ENCODE data around the gene SPTBN4. TPM values are rescaled to one million over a fixed set of nuclear protein-coding genes. Genes with fewer than 3 reads are reported as not detected.
A peak's percentile ranks its signal among the peaks of the same experiment; 100 is the strongest.

Gene SPTBN4
- 1.7 TPM for total RNA-seq
- 3.8 TPM for polyA plus RNA-seq

DNA sequence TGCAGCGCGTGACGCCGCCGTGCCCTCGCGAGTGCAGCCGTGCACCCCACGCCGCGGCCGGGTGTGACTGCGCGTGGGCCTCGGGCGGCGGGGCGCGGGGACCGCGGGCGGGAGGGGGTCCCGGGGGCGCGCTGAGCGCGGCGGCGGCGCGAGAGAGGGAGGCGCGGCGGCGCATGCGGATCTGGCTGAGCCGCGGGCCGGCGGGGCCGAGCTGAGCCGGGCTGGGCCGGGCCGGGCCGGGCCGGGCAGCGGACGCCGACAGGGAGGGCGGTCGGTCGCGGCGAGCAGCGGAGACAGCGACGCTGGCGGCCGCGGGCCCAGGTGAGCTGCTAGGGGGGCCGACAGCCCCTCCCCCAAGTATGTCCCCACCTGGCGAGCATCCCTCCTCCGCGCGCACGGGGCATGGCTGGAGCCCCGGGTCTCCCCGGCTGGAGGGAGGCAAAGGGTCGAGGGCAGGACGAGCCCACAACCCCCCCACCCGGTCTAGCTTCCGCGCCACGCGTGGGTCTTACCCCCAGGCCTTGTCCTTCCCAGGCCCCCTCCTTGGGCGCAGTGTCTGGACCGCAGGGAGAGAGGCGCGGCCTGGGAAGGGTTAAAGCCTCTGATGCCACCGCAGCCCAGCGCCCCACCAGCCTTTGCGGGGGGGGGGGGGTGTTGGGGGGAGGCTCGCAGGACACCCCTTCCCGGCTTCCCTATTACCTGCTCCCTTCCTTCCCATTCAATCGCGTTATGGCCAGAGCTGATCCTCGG, at the start of gene SPTBN4:
Gene SPTBN4 (plus strand): TSS at position 17 of the 750 bp plus-strand sequence. CDS start 5,621 bp downstream, outside the sequence.
- no peaks in the 10 kb centered on the region for H3K36me3 ChIP-seq (ENCODE audit: insufficient read depth)
- H3K4me1 ChIP-seq (ENCODE audit: insufficient read depth): peaks cover 2% of the 10 kb centered on the region
- no peak within 1 kb of the TSS for H3K27ac ChIP-seq (ENCODE audit: low read depth)
- peak within 1 kb of the TSS; percentile 61 for H3K4me3 ChIP-seq (ENCODE audit: low read depth, low read length)
- WGBS: 5% methylated on average over 86 of the region's 87 CpGs
- no peak for DNase-seq (ENCODE audit: extremely low spot score)

DNA sequence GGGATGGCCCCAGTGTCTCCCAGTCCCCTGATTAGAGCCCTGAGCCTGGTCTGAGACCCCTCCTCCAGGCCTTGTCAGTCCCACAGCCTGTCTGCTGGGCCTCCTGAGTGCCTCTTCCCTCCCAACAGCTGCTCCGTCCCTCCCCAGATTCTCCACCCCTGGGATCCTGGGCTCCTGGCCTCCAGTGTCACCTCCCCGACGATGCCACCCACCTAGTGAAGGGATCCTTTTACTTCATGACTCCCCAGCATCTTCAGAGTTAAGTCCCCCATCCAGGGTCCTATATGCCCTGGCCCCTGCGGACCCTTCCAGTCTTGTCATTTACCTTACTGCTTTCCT, 49.2 kb upstream of the SPTBN4 start:
- no peak overlapping the region for H3K4me3 ChIP-seq (ENCODE audit: low read depth, low read length)
- peak overlapping the region; percentile 91 for H3K27ac ChIP-seq (ENCODE audit: low read depth)
- no peaks in the 10 kb centered on the region for H3K4me1 ChIP-seq (ENCODE audit: insufficient read depth)
- DNase-seq (ENCODE audit: extremely low spot score): no peak
- no peaks in the 10 kb centered on the region for H3K36me3 ChIP-seq (ENCODE audit: insufficient read depth)
- WGBS: 63% methylated on average over 4 of the region's 4 CpGs

DNA sequence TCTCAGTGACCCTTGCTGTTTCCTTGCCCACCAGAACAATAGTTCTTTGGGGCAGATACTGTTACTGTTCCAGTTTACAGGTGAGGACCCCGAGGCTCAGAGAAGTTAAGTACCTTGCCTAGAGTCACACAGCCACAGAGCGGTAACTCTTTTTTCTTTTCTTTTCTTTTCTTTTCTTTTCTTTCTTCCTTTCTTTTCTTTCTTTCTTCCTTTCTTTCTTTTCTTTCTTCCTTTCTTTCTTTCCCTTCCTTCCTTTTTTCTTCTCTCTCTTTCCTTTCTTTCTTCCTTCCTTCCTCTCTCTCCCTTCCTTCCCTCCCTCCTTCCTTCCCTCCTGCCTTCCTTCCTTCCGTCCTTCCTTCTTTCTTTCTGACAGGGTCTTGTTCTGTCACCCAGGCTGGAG, 48.8 kb upstream of the SPTBN4 start:
- H3K4me3 ChIP-seq (ENCODE audit: low read depth, low read length): no peak overlapping the region
- no peaks in the 10 kb centered on the region for H3K36me3 ChIP-seq (ENCODE audit: insufficient read depth)
- H3K4me1 ChIP-seq (ENCODE audit: insufficient read depth): no peaks in the 10 kb centered on the region
- 95% methylated on average over 3 of the region's 3 CpGs for WGBS
- no peak for DNase-seq (ENCODE audit: extremely low spot score)
- H3K27ac ChIP-seq (ENCODE audit: low read depth): no peak overlapping the region

DNA sequence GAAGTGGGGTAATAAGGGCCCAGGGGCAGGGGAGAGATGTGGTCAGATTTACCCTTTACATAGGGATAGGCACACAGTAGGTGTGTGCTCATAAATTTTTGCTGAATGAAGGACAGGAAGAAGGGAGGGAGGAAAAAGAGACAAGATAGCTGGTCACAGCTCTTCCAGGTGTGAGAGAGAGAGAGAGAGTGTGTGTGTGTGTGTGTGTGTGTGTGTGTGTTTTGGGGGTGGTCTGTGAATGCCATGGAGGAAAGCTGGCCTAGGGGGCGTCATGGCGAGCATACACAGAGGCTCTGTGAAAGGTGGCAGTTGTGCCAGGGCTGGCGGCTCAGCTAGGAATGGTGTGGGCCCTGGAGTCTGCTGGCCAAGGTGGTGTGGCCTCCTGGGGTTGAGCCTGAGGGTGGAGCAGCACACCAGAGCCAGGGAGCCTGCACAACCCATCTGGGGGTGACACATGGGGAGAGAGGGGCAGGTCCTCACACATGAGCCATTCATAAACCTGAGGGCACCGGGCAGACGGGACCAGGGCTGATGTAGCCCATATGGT, 47.7 kb upstream of the SPTBN4 start:
- Histone ChIP-seq H3K36me3 (ENCODE audit: insufficient read depth) (no peaks in the 10 kb centered on the region), H3K4me3 (ENCODE audit: low read depth, low read length) (no peak overlapping the region), H3K4me1 (ENCODE audit: insufficient read depth) (no peaks in the 10 kb centered on the region), H3K27ac (ENCODE audit: low read depth) (no peak overlapping the region)
- 71% methylated on average over 5 of the region's 5 CpGs for WGBS
- DNase-seq (ENCODE audit: extremely low spot score): no peak

DNA sequence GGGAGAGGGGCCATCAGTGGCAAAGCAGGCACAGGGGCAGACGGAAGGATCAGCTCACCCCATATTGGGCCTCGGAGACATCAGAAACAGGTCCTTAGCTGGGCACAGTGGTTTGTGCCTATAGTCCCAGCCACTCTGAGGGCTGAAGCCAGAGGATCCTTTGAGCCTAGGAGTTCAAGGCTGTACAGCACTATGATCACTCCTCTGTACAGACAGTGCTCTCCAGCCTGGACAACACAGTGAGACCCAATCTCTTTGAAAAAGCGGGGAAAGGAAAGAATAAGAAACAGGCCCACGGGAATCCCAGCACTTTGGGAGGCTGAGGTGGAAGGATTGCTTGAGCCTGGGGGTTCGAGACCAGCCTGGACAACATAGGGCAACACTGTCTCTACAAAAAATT, 47.0 kb upstream of the SPTBN4 start:
- Histone ChIP-seq H3K4me3 (ENCODE audit: low read depth, low read length) (no peak overlapping the region), H3K27ac (ENCODE audit: low read depth) (no peak overlapping the region), H3K36me3 (ENCODE audit: insufficient read depth) (no peaks in the 10 kb centered on the region), H3K4me1 (ENCODE audit: insufficient read depth) (no peaks in the 10 kb centered on the region)
- WGBS: 82% methylated on average over 5 of the region's 5 CpGs
- DNase-seq (ENCODE audit: extremely low spot score): no peak

DNA sequence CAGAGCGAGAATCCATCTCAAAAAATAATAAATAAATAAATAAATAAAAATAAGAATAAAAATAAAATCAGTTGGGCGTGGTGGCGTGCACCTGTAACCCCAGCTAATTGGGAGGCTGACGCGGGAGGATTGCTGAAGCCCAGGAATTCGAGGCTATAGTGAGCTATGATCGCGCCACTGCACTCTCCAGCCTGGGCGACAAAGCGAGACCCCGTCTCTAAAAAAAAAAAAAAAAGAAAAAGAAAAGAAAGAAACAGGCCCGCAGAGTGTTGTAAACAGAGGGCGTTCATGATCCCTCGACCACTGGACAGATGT, 46.4 kb upstream of the SPTBN4 start:
- H3K4me3 ChIP-seq (ENCODE audit: low read depth, low read length): peak overlapping the region; percentile 54
- WGBS: 53% methylated on average over 14 of the region's 14 CpGs

DNA sequence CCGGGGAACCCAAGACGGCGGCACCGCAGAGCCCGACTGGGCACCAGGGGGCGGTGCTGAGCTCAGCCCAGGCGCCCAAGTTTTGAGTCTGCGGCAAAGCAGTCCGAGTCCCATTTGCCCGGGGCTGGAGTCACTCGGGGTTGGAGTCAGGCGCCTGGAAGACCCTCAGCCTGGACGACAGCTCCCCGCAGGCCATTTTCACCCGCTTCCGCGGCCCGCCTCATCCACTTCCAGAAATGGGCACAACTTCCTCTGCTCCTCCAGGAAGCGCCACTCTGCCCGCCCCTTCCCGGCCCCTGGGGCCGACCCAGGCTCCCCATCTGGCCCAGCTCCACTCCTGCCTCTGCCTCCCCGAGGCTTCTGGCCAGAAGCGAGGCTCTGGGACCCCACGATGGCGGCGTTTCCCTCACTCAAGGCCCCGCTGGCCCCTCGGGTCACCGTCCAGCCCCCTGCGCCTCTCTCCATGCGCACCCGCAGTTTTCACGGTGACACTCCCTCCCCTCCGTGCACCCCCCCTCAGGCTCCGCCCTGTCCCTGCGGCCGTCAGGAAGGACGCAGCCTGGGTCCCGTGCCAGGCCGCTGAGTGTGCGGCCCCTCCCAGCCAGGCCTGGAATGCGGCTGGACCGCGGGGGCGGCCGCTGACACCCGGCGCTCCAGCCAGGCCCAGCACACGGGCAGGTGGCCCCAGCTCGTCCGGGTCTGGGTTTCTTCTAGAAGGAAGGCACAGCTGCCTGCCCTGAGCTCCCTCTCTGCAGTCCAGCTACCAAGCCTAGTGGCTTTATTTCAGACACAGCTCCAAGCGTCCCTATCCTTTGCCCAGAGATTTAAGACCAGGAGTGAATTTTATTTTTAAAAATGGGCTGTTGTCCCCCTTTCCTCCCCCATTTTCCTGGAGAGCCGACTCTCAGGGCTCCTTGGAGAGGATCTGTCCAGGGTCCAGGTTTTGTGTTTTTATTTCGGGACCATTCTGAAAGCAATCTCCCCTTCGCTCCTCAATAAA, 45.7 kb upstream of the SPTBN4 start:
- peak; percentile 83 for DNase-seq (ENCODE audit: extremely low spot score)
- Histone ChIP-seq H3K4me3 (ENCODE audit: low read depth, low read length) (peak overlapping the region; percentile 54), H3K36me3 (ENCODE audit: insufficient read depth) (no peaks in the 10 kb centered on the region), H3K4me1 (ENCODE audit: insufficient read depth) (no peaks in the 10 kb centered on the region), H3K27ac (ENCODE audit: low read depth) (peak overlapping the region; percentile 100)
- 2% methylated on average over 56 of the region's 56 CpGs for WGBS

More for the DNA sequence above, 46.4 kb upstream of the SPTBN4 start:
- no peak for DNase-seq (ENCODE audit: extremely low spot score)
- no peaks in the 10 kb centered on the region for H3K4me1 ChIP-seq (ENCODE audit: insufficient read depth)
- peak overlapping the region; percentile 100 for H3K27ac ChIP-seq (ENCODE audit: low read depth)
- no peaks in the 10 kb centered on the region for H3K36me3 ChIP-seq (ENCODE audit: insufficient read depth)

DNA sequence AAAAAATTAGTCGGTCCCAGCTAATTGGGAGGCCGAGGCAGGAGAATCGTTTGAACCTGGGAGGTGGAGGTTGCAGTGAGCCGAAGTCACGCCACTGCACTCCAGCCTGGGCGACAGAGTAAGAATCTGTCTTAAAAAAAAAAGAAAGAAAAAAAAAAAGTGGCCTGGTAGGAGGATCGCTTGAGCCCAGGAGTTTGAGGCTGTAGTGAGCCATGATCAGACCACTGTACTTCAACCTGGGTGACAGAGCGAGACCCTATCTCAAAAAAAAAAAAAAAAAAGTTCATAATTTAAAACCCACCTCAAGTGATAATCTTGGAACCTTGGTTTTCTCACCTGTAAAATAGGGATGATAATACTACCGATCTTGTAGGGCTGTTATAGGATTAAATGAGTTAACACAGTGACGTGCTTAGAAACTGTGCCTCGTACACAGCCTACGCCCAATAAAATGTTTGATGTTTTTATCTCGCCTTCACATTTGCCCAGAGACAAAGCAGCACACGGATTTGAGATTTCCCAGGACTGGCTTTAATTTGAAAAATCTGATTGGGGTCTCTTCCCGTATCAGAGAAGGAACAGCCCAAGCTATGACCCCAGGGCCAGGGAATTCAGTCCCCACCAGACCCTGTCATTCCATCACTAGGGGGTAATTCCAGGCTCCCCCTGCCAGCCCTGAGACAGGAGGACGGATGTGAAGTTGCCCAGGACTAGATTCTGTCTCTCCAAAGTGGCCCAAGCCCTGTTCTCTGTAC, 44.6 kb upstream of the SPTBN4 start:
- WGBS: 71% methylated on average over 16 of the region's 16 CpGs
- no peaks in the 10 kb centered on the region for H3K4me1 ChIP-seq (ENCODE audit: insufficient read depth)
- DNase-seq (ENCODE audit: extremely low spot score): no peak
- no peak overlapping the region for H3K27ac ChIP-seq (ENCODE audit: low read depth)
- H3K36me3 ChIP-seq (ENCODE audit: insufficient read depth): no peaks in the 10 kb centered on the region
- no peak overlapping the region for H3K4me3 ChIP-seq (ENCODE audit: low read depth, low read length)

DNA sequence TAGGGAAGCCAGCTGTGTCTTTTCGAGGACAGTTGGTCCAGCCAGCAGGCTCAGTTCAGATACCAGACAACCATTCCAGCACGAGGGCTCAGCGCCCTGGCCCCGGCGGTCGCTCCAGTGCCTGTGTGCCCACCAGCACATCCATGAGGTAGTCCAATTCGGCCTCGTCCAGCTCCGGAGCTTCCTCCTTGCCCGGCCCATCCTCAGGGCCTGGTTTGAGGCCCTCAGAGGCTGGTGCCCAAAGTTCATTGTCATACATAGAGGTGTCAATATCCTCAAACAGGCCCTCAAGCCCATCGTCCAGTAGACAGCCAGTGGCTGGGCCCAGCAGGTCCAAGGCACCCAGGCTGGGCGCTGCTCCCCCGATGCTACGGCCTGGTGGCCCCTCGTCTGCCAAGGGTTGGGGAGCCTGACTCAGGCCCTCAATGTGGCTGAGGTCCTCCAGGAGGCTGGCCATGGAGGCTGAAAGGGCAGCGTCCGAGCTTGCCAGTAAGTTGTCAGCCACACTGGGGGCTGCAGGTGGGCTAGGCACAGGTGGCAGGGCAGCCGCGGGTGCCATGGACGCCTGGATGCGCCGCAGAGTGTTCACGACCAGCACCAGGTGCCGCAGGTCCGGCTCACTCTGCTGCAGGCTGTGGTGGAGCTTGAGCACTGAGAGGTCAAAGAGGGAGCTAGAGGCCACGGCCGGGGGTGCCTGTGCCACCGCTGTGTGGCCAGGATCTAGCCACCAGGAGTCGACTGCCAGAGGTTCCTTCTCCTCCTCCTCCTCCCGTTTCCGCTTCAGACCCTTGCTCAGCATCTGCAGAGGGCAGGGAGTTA, 43.8 kb upstream of the SPTBN4 start:
- no peak for DNase-seq (ENCODE audit: extremely low spot score)
- WGBS: 87% methylated on average over 31 of the region's 31 CpGs
- Histone ChIP-seq H3K4me3 (ENCODE audit: low read depth, low read length) (no peak overlapping the region), H3K36me3 (ENCODE audit: insufficient read depth) (no peaks in the 10 kb centered on the region), H3K4me1 (ENCODE audit: insufficient read depth) (no peaks in the 10 kb centered on the region), H3K27ac (ENCODE audit: low read depth) (no peak overlapping the region)

DNA sequence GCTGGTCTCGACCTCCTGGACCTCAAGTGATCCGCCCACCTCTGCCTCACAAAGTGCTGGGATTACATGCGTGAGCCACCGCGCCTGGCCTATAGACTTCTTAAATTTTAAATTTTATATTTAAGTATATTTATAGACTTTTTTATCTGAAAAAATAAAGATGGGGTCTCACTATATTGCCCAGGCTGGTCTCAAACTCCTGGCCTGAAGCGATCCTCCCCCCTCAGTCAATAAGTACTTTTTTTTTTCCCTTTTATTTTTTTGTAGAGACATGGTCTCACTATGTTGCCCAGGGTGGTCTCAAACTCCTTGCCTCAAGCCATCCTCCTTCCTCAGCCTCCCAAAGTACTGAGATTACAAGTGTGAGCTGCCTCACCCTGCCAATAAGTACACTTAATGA, 42.9 kb upstream of the SPTBN4 start:
- Histone ChIP-seq H3K4me3 (ENCODE audit: low read depth, low read length) (no peak overlapping the region), H3K27ac (ENCODE audit: low read depth) (no peak overlapping the region), H3K36me3 (ENCODE audit: insufficient read depth) (no peaks in the 10 kb centered on the region), H3K4me1 (ENCODE audit: insufficient read depth) (no peaks in the 10 kb centered on the region)
- no peak for DNase-seq (ENCODE audit: extremely low spot score)
- 92% methylated on average over 6 of the region's 6 CpGs for WGBS

DNA sequence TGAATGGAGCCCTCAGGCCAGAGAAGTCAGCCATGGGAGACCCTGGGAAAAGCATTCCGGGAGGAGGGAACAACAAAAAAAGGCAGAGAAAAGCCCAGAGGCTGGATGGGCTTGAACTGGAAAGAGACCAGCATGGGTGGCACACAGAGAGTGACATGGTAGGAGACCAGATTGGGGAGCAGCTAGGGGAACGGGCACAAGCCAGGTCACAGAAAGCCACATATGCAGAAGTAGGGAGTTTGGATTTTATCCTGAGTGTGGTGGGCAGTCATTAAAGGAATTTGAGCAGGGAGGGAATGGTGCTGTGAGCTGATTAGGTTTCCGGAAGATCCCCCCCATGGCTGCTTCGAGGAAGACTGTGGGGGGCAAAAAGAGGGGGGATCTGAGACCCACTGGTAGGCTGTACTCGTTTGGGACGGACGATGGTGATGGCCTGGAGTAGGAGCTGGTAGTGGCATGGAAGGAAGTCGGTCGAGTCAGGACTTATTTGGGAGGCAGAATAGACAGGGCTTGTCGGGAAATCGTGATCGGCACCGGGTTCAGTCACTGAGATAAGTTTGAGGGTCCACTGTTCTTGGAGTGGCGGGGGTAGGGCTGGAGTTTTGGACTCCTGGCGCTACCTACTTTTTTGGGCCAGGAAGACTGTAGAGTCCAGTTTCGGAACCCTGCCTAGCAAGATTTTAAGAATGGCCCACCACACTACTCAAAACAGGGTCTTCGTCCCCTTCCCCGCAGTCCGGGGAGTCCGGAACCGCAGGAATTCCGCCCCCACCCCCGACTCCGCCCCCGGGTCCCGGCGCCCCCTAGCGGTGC, 42.0 kb upstream of the SPTBN4 start:
- Histone ChIP-seq H3K4me1 (ENCODE audit: insufficient read depth) (no peaks in the 10 kb centered on the region), H3K36me3 (ENCODE audit: insufficient read depth) (no peaks in the 10 kb centered on the region), H3K4me3 (ENCODE audit: low read depth, low read length) (peak overlapping the region; percentile 76), H3K27ac (ENCODE audit: low read depth) (peak overlapping the region; percentile 98)
- under 1% methylated on average over 28 of the region's 28 CpGs for WGBS
- DNase-seq (ENCODE audit: extremely low spot score): no peak

Measured in urinary bladder (tissue), 4 donors.